Measurements from ENCODE around the gene PRKCB.

The PRKCB gene

DNA sequence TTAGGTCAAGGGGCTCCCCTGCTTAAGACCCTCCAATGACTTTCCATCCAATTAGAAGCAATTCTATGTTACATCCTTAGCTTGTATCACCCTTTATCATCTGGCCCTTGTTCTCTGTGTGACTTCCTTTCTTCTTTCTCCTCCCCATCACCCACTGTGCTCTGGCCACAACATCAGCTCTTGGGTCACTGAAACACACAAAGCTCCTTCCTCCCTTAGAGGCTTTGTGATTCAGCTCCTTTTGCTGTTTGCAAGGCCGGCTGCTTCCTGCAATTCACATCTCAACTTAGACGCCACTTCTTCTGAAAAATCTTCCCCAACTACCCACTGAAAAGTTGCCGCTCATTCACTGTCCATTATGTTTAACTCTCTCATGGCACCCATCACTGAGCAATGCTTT, 289.4 kb downstream of the PRKCB start:
- no peaks in the 10 kb centered on the region for H3K9me2 ChIP-seq (replicated peaks; ENCODE audit: insufficient read depth, low read length)
- H3K4me2 ChIP-seq (ENCODE audit: low read depth, low read length, poor library complexity, severe bottlenecking) = no peak overlapping the region
- H3K9me3 ChIP-seq (ENCODE audit: insufficient read depth, low read length) = no peaks in the 10 kb centered on the region
- no peaks in the 10 kb centered on the region for H3K27me3 ChIP-seq (ENCODE audit: low read length)
- H3K79me2 ChIP-seq (ENCODE audit: insufficient read depth, low read length) = no peaks in the 10 kb centered on the region
- H3K9ac ChIP-seq (ENCODE audit: low read length) = no peak overlapping the region
- H4K20me1 ChIP-seq (ENCODE audit: low read depth, low read length) = no peaks in the 10 kb centered on the region
- H3K4me3 ChIP-seq (ENCODE audit: insufficient read depth, low read length, poor library complexity, severe bottlenecking) = no peak overlapping the region
- no peak overlapping the region for H2AFZ ChIP-seq (ENCODE audit: low read depth, low read length, severe bottlenecking)
- no peaks in the 10 kb centered on the region for H3F3A ChIP-seq (ENCODE audit: insufficient read depth)
- H3K36me3 ChIP-seq (ENCODE audit: low read length) = no peaks in the 10 kb centered on the region
- TF ChIP-seq CTCF (IDR thresholded peaks at IDR 0.05; ENCODE audit: insufficient read depth, low read length, poor library complexity, severe bottlenecking) (no peak), EZH2phosphoT487 (conservative IDR thresholded peaks at IDR 0.05; ENCODE audit: low read length) (no peak)
- H3K27ac ChIP-seq (ENCODE audit: low read depth, low read length) = no peak overlapping the region

DNA sequence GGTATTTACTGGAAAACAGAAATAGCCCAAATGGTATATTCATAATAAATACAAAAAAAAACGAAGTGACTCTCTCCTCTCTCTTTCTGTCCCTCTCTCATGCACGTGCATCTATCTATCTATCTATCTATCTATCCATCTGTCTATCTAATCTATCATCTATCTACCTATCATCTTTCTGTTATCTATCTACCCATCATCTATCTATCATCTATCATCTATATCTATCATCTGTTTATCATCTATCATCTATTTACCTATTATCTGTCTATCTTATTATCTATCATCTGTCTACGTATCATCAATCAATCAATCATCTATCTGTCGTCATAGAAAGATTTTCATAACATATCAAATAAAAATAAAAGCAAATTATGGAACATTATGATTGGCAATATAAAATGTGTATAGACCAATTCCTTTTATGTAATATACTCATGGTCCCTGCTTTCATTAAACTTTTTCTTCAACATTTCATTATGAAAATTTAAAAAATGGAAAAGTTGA, 293.7 kb downstream of the PRKCB start:
- Histone ChIP-seq H3K9me3 (ENCODE audit: insufficient read depth, low read length) (no peaks in the 10 kb centered on the region), H3K4me2 (ENCODE audit: low read depth, low read length, poor library complexity, severe bottlenecking) (no peak overlapping the region), H3F3A (ENCODE audit: insufficient read depth) (no peaks in the 10 kb centered on the region), H4K20me1 (ENCODE audit: low read depth, low read length) (no peaks in the 10 kb centered on the region), H3K27me3 (ENCODE audit: low read length) (no peaks in the 10 kb centered on the region), H3K9ac (ENCODE audit: low read length) (no peak overlapping the region), H3K36me3 (ENCODE audit: low read length) (no peaks in the 10 kb centered on the region), H2AFZ (ENCODE audit: low read depth, low read length, severe bottlenecking) (no peak overlapping the region), H3K79me2 (ENCODE audit: insufficient read depth, low read length) (no peaks in the 10 kb centered on the region), H3K4me3 (ENCODE audit: insufficient read depth, low read length, poor library complexity, severe bottlenecking) (no peak overlapping the region), H3K27ac (ENCODE audit: low read depth, low read length) (no peak overlapping the region), H3K9me2 (replicated peaks; ENCODE audit: insufficient read depth, low read length) (no peaks in the 10 kb centered on the region)
- TF ChIP-seq EZH2phosphoT487 (conservative IDR thresholded peaks at IDR 0.05; ENCODE audit: low read length) (no peak), CTCF (IDR thresholded peaks at IDR 0.05; ENCODE audit: insufficient read depth, low read length, poor library complexity, severe bottlenecking) (no peak)

GRCh38 chr16:24130494-24131085, 294.8 kb downstream of the PRKCB start:
- no peak overlapping the region for H3K27ac ChIP-seq (ENCODE audit: low read depth, low read length)
- TF ChIP-seq EZH2phosphoT487 (conservative IDR thresholded peaks at IDR 0.05; ENCODE audit: low read length) (no peak), CTCF (IDR thresholded peaks at IDR 0.05; ENCODE audit: insufficient read depth, low read length, poor library complexity, severe bottlenecking) (no peak)
- H4K20me1 ChIP-seq (ENCODE audit: low read depth, low read length) = no peaks in the 10 kb centered on the region
- no peak overlapping the region for H3K4me3 ChIP-seq (ENCODE audit: insufficient read depth, low read length, poor library complexity, severe bottlenecking)
- H3K9ac ChIP-seq (ENCODE audit: low read length) = no peak overlapping the region
- no peak overlapping the region for H2AFZ ChIP-seq (ENCODE audit: low read depth, low read length, severe bottlenecking)
- no peaks in the 10 kb centered on the region for H3K9me3 ChIP-seq (ENCODE audit: insufficient read depth, low read length)
- H3K79me2 ChIP-seq (ENCODE audit: insufficient read depth, low read length) = no peaks in the 10 kb centered on the region
- no peaks in the 10 kb centered on the region for H3K36me3 ChIP-seq (ENCODE audit: low read length)
- H3K27me3 ChIP-seq (ENCODE audit: low read length) = no peaks in the 10 kb centered on the region
- no peak overlapping the region for H3K4me2 ChIP-seq (ENCODE audit: low read depth, low read length, poor library complexity, severe bottlenecking)
- no peaks in the 10 kb centered on the region for H3F3A ChIP-seq (ENCODE audit: insufficient read depth)
- no peaks in the 10 kb centered on the region for H3K9me2 ChIP-seq (replicated peaks; ENCODE audit: insufficient read depth, low read length)

Measured in SU-DHL-6 (cell line).